HEK293T (cell line): ENCODE results near the gene KCNH1.

Source experiments
- BHLHE40 ChIP-seq: fragments of 450-650 bp; IDR thresholded peaks from 2 replicates; pipeline ENCODE4 v1.6.1; 2016; ENCODE audit warnings: mild to moderate bottlenecking, moderate library complexity, borderline replicate concordance
- ELF4 ChIP-seq: fragments of 450-650 bp; IDR thresholded peaks from 2 replicates; pipeline ENCODE4 v1.6.1; 2017; ENCODE audit warnings: antibody characterized with exemption
- FOXK2 ChIP-seq: fragments of 450-650 bp; IDR thresholded peaks from 2 replicates; pipeline ENCODE4 v1.6.1; 2016; ENCODE audit warnings: mild to moderate bottlenecking
- LEF1 ChIP-seq: fragments of 450-650 bp; IDR thresholded peaks from 2 replicates; pipeline ENCODE4 v1.6.1; 2017; ENCODE audit warnings: mild to moderate bottlenecking, borderline replicate concordance
- NFRKB ChIP-seq: fragments of 450-650 bp; IDR thresholded peaks from 2 replicates; pipeline ENCODE4 v1.6.1; 2016; ENCODE audit warnings: mild to moderate bottlenecking, moderate library complexity
- ZNF384 ChIP-seq: fragments of 450-650 bp; IDR thresholded peaks from 2 replicates; pipeline ENCODE4 v1.6.1; 2016

DNA sequence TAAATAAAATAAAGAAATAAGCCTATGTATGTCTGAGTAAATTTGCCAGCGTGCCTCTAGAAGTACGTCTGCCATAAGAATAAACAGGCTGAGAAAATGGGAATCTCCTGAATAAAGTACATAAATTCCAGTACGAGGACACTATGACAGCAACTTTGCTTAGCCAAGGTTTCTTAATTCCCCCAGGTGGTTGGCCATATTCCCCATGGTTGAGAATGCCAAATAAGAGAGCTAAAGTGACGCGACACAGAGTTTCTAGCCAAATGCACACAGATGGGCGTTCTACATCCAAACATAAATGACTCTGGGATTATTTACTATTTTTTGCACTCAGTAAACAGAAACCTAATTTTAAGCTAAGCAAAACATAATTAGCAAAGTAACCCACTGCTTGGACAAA, 19.5 kb downstream of the KCNH1 start:
- TF ChIP-seq ELF4 (no peak), BHLHE40 (no peak), LEF1 (no peak), NFRKB (no peak), ZNF384 (no peak), FOXK2 (no peak)
